HG02571 (cell line): ENCODE data around the gene IL26.
A peak's percentile ranks its signal among the peaks of the same experiment; 100 is the strongest.
"Not testable (repeated sequence)": the region's sequence is repeated elsewhere in the genome, so short reads cannot be mapped to it uniquely, and the experiment has no call there.

Experiments
- ATAC-seq: cut with Tn5 transposase; IDR thresholded peaks from one replicate; pipeline ENCODE4 v1.9.1; 2021; ENCODE audit warnings: mild to moderate bottlenecking, moderate library complexity; ENCODE audit not compliant: unreplicated experiment

Gene IL26

DNA sequence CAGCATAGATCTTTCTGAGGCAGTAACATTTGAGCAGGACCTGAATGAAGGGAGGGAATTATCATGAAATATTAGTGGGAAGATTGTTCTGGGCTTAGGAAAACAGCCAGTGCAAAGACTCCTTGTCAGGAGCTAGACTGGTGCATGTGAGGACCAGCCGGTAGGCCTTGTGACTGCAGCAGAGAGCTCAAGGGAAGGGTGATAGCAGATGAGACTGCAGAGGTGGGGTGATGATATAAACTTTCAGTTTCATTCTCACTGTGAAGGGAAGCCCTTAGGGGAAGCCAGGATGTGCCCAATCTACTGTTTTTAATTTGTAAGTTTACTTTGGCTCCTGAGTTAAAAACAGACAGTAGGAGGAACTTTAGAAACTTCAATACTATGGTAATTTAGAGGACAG is 15.4 kb upstream of the IL26 start:
- peak; percentile 100 for ATAC-seq

DNA sequence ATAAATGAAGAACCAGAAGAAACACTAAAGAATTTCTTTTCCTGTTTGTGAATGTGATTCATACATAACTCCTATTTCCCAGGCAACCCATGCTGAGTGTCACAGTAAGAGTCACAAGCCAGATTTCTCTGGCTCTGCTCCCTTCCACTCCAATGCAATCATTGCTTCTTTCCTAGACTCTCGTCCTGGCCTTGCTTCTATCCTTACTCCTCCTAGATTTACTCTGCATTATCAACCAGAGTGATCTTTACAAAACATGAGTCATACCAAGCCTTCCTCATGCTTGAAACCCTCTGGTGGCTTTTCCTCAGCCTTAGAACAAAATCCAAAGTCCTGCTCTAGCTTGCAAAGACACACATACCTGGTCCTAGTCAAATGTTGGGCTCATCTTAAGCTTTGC is 14.5 kb upstream of the IL26 start:
- ATAC-seq: no peak

DNA sequence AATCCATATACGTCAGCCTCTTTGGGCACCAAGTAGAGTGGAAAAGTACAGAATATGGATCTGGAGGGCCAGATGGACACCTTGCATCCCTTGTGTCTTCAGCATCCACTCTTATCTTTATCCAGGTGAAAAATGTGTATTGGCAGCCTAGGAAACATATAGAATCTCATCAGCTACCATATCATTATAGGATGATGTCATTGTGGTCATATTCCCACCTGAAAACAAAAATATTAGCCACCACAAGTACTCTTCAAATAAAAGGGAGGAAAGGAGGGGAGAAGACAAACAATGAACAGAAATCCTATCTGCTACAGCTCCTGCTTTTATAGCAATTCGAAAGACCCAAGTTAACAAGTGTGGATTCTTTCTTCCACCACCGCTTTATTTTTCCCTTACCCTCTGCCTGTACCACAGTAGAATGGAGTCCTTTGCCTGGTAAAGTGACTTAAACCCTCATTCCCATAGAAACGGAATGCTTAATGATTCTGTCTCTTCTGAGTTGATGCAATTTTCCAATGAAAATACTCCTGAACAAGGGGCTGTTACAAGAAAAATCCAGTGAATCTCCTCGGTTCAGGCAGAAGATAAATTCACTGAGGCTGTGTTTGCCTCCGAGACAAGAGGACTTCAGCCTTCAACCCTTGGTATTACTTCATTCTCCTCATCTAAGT is 13.8 kb upstream of the IL26 start:
- no peak for ATAC-seq

DNA sequence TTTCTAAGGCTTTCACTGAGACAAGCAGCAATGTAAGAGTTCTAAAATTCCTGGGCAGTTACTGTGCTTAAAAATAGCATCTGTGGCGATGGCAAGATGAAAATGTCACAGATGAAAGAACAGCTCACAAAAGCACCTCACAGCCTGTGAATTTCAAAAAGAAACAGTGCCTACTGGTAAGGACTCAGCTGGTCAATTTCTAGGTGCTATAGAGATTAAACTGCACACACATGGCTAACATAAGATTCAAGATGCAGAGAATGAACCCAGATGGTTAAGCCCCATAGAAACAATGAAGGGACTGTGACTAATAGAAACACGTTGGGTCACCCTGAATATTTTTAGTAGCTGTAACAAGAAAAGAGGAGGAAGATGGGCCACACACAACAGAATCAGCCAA is 12.0 kb upstream of the IL26 start:
- ATAC-seq: no peak

DNA sequence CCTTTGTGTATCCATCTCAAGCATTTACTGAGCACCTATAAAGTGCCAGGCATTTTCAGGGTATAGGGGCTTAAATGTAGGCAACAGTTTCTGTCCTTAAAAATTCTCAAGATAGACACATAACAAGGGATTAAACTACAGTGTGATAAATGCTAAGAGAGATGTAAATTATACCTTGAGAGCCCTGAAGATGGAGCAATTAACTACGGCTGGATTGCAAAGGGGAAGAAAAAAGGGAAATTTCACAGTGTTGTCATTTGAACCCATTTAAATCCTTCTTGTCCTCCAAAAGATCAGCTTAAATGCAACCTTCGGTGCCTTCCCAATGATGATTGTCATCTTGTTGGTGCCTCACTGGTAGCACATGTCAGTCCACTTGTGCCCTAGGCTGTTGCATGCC is 11.5 kb upstream of the IL26 start:
- no peak for ATAC-seq

DNA sequence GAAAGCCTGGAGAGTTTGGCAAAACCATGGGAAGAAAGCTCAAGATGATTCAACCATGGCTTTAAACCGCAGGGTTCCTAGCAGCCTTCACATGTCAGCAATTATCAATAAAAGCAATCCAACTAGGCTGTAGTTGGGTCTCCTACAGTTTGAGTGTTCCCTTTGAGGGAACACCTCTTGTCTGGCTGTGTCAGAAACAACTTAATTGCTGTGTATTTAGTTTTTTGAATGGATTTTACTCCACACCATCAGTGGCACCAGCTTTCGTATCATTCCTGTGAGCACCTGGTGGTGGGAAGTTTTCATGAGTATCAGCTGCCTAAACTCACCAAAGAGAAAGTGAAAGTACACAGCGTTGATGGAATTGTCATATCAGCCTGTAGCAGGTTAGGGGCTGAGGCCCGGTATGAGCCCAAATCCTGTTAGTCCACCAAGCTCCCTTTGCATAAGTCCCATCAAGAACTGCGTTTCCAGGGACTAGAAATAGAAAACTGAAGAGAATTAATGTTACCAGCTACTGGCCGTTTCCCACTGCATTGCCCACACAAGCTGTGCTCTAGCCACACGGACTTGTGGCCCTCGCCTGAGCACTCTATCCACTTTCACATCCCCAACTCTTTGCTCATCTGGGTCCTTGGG is 10.9 kb upstream of the IL26 start:
- no peak for ATAC-seq

DNA sequence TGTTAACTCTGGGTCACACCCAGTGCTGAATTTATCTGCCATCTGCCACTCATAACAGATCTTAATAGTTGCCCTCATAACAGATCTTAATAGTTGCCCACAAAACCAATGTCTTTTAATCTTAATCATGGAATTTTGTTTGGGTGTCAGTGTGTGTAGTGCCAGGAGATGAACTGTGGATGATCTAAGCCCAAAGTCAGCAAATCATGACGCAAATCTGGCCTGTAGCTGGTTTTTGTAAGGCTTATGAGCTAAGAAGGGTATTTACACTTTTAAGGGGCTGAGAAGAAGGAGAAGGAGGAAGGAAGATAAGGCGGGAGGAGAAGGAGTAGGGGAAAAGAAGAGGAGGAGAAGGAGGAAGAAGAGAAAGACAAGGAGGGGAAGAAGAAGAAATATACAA is 10.0 kb upstream of the IL26 start:
- ATAC-seq: no peak

DNA sequence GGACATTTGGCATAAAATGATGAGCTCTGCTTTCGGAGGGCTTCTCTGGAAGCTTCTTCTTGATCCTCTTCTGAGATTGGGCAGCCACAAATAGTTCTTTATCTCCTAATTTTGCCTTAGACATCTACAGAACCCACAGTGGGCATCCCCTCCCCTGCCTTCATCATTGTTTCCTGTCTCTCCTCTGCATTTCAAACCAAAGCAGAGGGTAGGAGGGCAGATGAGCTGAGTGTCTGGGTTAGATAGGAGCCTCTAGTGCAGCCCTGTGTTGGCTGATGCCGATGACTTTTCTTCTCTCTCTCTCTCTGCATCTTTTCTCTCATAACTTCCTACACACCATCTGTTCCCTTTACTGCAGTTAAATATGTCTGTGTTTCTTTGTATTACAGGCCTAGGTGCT is 8.5 kb upstream of the IL26 start:
- no peak for ATAC-seq

DNA sequence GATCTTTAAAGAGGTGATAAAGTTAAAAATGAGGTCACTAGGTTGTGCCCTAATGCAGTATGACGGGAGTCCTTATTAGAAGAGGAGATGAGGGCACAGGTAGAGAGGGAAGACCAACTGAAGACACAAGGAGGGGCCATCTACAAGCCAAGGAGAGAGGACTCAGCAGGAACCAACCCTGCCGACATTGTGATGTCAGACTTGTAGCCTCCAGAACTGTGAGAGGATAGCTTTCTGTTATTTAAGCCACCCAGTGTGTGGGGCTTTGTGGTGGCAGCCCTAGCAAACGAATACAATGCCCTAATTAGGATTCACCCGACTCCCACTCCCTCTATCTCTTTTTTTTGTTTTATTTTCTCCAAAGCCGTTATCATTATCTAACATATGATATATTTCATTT is 7.9 kb upstream of the IL26 start:
- no peak for ATAC-seq

DNA sequence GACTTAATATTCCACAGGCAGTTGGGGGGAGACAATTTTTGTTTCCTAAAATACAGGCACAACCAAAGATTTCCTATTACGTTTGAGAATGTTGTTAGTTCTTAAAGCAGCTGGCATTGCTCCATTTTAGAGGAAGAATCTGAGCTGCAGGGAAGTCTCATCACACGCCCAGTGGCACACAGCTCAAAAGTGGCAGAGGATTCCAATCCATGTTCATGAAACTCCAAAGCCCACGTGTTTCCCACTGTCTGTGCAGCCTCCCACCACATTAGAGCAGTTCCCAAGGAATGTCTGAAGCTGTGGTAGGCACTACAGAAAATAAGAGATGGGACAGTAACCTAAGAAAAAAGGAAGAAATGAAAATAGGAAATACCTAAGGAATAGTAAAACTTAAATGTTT is 6.1 kb upstream of the IL26 start:
- ATAC-seq: no peak

DNA sequence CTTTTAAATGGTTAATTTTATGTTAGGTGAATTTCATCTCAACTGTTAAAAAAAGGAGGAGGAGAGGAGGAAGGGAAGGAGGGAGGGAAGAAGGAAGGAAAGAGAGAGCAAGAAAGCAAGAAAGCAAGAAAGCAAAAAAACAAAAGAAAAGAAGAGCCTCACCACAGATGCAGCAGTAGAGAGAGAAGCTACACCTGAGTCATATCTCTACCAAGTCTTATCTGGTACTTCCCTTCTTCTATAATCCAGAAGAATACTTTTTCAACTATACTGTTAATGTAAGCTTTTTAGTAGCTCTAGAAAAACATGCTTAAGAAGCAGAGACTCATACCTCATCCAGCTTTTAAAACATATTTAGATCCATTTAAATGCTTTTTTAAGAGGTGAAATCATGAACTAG is 5.6 kb upstream of the IL26 start:
- ATAC-seq: no peak

DNA sequence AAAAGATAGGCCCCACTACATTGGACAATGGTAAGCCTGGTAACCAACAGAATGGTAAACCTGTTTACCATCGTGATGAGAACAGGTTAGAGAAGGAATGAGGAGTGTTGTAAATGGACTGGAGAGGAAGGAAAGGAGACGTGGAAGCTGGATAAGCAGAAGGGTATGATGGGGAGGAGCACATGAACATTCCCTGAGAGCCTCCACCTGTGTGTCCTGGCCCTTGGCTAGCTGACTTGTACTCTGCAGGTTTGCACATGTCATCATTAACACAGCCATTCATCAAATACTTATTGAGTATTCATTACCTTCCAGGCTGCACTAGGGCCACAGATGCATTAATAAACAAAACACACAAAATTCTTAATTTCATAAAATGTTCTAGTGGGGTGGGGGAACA is 4.3 kb upstream of the IL26 start:
- ATAC-seq: no peak

DNA sequence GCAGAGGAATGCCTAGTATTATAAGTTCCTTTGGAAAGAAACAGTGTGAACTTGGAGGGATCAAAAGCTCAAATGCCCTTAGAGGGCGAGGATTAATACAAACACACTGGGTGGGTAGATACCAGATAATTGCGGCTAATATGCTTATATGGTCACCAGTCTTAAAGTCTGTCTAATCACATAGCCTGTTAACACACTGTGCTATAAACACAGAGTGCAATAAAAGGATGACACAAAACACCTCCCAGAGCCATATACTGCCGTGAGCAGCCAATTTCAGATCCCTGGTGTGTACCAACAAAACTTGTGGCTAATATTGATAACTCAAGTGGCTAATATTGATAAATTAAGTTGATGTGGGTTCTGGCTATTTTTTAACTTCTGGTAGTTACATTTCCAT is 1.7 kb upstream of the IL26 start:
- no peak for ATAC-seq

DNA sequence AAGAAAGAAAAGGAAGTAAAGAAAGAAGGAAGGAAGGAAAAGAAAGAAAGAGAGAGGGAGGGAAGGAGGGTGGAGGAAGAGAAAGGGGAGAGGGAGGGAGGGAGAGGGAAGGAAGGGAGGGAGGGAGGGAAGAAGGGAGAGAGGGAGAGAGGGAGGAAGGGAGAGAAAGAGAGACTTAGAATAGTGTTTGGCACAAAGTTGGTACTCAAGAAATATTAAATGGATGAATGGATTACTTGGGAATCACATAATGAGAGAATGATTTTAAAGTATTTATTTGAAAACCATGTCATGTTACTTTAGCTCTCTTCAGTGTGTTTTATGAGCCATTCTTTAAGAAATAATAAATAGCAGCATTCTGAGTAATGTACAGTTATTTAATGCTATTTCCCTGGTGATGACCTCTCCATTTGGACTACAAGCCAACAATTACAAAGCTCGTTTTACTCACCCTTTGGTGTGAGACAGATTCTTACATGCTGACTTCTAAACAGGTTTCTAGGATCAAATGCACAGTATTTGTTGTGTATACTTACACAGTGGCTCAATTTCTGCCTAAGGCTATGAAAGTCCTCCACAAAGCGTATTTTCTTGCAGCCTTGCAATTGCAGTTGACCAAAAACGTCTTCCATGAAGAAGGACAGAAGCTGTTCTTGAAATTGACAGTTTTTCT is 861 bp downstream of the IL26 start:
- no peak for ATAC-seq

DNA sequence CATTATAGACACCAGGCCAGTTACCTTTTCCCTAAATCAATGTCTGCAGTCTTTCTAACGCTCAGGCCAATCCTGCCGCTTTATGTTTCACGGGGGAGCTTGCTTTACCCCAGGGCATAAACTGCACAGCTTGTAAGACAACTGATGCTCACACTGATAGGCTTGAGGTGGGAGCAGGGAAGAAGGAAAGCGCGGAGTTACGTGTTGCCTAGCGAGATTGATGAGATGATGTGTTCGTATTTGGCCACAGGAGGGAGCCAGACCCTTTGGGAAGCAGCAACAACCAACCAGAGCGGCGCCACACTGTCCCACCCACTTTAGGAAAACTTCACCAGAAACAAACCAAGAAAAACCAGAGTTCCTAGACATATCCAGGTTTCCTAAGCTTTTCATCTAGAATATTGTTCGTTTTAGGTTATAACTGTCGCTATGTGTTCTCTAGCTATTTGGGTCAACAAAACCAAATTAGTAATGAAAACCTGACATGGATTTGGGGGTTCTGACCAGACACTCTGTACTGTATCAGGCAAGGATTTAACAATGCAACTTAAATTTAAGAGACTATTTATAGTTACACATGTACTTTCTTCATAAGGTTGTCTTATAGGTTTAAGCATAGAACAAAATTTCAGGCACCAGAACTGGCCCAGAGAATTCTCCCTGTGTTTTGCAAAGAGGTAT is 2.4 kb downstream of the IL26 start:
- ATAC-seq: peak; percentile 95

DNA sequence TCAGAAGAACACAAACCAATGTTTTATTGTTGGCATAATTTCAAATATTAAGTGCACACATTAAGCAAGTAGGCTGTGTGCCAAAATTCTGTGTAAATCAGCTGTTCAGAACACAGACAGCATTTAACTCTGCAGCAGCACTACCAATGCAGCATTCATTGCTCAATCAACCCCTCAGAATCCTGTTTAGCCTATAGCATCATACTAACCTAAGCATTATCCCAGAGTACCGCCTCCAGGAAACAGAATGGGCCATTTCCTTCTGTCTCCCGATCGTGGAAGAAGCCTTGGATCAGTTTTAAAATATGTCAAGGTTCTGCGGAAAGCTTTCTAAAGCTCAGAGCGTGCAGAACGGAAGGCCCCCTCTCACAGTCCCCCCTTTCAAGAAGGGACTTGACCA is 3.3 kb downstream of the IL26 start:
- no peak for ATAC-seq

DNA sequence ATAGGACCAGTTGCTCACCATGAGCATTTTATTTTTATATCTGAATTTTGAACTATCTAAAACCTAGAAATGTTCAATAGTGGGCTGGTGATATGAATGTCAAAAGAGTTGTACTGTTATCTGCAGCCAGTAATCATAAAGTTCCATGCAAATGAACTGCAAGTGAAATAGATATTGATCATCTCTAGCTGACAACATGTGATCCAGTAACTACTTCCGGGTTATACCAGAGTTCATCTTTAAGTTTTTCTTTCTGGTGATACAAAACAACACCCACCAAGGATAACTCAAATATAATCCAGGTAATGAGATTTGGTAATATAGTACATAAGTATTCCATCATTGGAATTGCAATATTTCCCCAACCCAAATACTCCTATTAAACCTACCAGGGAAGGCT is 4.1 kb downstream of the IL26 start:
- no peak for ATAC-seq

DNA sequence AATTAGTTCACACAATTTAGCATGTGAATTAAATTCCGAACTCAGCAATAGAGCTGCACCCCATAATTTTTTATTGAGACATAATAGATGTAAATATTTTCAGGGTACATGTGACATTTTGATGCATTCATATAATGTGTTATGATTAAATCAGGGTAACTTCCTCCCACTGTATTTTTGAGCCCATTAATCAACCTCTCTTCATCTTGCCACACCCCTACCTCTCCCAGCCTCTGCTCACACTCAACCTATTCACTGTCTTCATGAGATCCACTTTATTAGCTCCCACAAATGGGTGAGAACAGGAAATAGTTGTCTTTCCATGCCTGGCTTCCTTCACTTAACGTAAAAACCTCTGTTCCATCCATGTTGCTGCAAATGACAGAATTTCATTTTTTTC is 14.7 kb downstream of the IL26 start:
- ATAC-seq: no peak

DNA sequence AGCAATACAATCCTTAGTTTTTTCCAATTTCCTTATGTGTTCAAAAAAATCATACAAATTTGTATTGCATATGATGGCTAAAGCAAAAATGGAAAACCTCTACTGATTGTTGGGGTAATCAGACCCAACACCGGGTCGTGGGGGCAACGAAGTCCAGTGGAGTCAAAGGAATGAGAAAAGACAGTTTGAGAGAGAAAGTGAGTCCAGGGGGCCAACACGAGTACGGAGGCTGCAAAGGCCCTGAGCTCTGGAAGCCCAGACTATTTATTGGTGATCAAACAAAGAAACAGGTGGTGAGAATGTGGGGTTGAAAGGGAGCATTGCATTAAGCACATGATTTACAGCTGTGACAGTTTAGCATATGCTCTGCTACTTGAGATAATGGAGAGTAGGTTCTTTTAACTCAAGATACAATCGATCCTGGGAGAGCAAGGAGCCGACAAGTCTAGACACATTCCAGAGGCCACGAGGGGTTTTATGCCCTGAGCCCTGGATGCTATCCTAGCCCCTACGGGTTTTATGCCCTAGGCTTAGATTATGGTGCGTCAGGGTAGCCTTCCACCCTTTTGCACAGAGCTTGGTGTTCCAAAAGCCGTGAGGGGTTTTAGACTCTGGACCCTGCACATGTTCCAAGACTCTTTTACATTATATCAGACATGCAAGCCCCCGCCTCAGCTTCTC is 16.4 kb downstream of the IL26 start:
- ATAC-seq: not testable (repeated sequence)

DNA sequence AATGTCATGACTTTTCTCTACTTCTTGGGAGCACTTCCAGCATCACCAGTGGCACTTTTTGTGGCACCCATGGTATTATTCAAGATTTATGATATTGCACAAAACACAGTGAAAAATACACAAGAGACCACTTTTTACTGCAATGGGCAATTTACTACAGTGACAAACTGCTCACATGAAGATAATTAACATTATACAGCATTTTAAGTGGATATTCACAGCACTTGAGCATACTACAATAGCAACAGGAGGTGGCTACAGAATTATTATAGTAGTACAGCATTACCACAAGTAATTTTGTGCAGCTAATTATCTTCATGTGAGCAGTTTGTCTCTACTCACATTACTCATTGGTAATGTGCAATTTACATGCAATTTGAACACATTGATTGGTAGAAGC is 18.3 kb downstream of the IL26 start:
- ATAC-seq: no peak

DNA sequence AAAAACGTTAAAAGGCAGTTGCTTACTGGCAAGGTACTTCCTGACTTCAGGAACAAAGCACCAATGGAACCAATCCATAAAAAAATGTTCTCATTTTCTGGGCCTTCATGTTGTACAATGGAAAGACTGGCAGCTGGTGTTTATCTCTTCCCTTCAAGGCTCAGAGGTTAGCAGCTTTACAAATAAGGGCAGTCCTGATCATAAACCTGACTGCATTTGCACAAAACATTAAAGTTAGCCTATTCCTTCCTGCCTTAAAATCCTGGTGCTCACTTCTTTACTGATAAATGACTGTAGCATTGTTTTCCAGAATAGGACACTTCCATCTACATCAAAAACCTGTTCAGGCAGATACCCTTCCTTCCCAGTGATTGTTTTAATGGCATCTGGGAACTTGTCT is 19.2 kb downstream of the IL26 start:
- ATAC-seq: no peak
